ENCODE results near the gene IP6K3. TPM values are rescaled to one million over a fixed set of nuclear protein-coding genes. Genes with fewer than 3 reads are reported as not detected.

The IP6K3 gene
- polyA plus RNA-seq, 3 donors = not detected

GRCh38 chr6:33730611-33731010, 16.1 kb downstream of the IP6K3 start:
- Histone ChIP-seq H4K20me1 (ENCODE audit: insufficient read depth, low read length) (no peaks in the 10 kb centered on the region), H2AFZ (ENCODE audit: insufficient read depth, low read depth, low read length, poor library complexity, severe bottlenecking) (no peak overlapping the region), H3K4me2 (replicated peaks; ENCODE audit: extremely low read depth, low read length, poor library complexity, severe bottlenecking) (no peak overlapping the region), H3K36me3 (replicated peaks in 1 of 2; ENCODE audit: control insufficient read depth in 1 of 2, insufficient read depth in 2 of 2, low read length in 2 of 2) (no peaks in the 10 kb centered on the region), H3K4me3 (replicated peaks in 1 of 3; ENCODE audit: low read depth in 2 of 3, low read length in 3 of 3) (no peak overlapping the region), H3K4me1 (ENCODE audit: control insufficient read depth in 1 of 2, insufficient read depth in 2 of 2, low read length in 2 of 2) (no peaks in the 10 kb centered on the region), H3K27me3 (ENCODE audit: control insufficient read depth in 2 of 2, insufficient read depth in 2 of 2, low read length in 2 of 2) (no peaks in the 10 kb centered on the region), H3K79me2 (ENCODE audit: insufficient read depth, low read length) (no peaks in the 10 kb centered on the region), H3K9ac (ENCODE audit: insufficient read depth, low read length, poor library complexity, severe bottlenecking) (no peak overlapping the region), H3K9me3 (replicated peaks in 1 of 2; ENCODE audit: control insufficient read depth in 1 of 2, insufficient read depth in 1 of 2, low read length in 2 of 2) (no peaks in the 10 kb centered on the region), H3K27ac (ENCODE audit: low read depth in 1 of 2, low read length in 2 of 2) (no peak overlapping the region)
- intact Hi-C loops (cut with micrococcal nuclease) = no loop called here
- Mint-ChIP-seq H3K4me3 (no peak overlapping the region), H3K4me1 (no peaks in the 10 kb centered on the region), H3K36me3 (no peaks in the 10 kb centered on the region), H3K27ac (no peak overlapping the region), H3K9me3 (no peaks in the 10 kb centered on the region), H3K27me3 (ENCODE audit: low read depth in 3 of 3) (peaks cover 3 to 5% (median 3%) of the 10 kb centered on the region in 3 donors)
- no peak for TF ChIP-seq CTCF (IDR thresholded peaks at IDR 0.05)
- WGBS (ENCODE audit: insufficient coverage) = 94% methylated on average over 10 of the region's 10 CpGs
- DNase-seq = no peak

- no peaks in the 10 kb centered on the region for H3K9me3 ChIP-seq (replicated peaks in 1 of 2; ENCODE audit: control insufficient read depth in 1 of 2, insufficient read depth in 1 of 2, low read length in 2 of 2)
- no peak overlapping the region for H3K4me3 ChIP-seq (replicated peaks in 1 of 3; ENCODE audit: low read depth in 2 of 3, low read length in 3 of 3)
- no peak for TF ChIP-seq CTCF (IDR thresholded peaks at IDR 0.05)
- intact Hi-C loops (cut with micrococcal nuclease) = no loop called here
- H3K27ac Mint-ChIP-seq = no peak overlapping the region
- H3K36me3 ChIP-seq (replicated peaks in 1 of 2; ENCODE audit: control insufficient read depth in 1 of 2, insufficient read depth in 2 of 2, low read length in 2 of 2) = no peaks in the 10 kb centered on the region
- no peaks in the 10 kb centered on the region for H3K9me3 Mint-ChIP-seq
- peaks cover 5 to 11% (median 6%) of the 10 kb centered on the region in 3 donors for H3K27me3 Mint-ChIP-seq (ENCODE audit: low read depth in 3 of 3)
- no peak overlapping the region for H3K4me2 ChIP-seq (replicated peaks; ENCODE audit: extremely low read depth, low read length, poor library complexity, severe bottlenecking)
- no peak overlapping the region for H3K27ac ChIP-seq (ENCODE audit: low read depth in 1 of 2, low read length in 2 of 2)
- WGBS (ENCODE audit: insufficient coverage) = 100% methylated on average over 2 of the region's 6 CpGs
- H3K9ac ChIP-seq (ENCODE audit: insufficient read depth, low read length, poor library complexity, severe bottlenecking) = no peak overlapping the region
- no peaks in the 10 kb centered on the region for H3K4me1 Mint-ChIP-seq
- H3K4me3 Mint-ChIP-seq = no peak overlapping the region
- no peaks in the 10 kb centered on the region for H3K79me2 ChIP-seq (ENCODE audit: insufficient read depth, low read length)
- DNase-seq = no peak
- no peaks in the 10 kb centered on the region for H4K20me1 ChIP-seq (ENCODE audit: insufficient read depth, low read length)
- H3K27me3 ChIP-seq (ENCODE audit: control insufficient read depth in 2 of 2, insufficient read depth in 2 of 2, low read length in 2 of 2) = no peaks in the 10 kb centered on the region
- no peak overlapping the region for H2AFZ ChIP-seq (ENCODE audit: insufficient read depth, low read depth, low read length, poor library complexity, severe bottlenecking)
- no peaks in the 10 kb centered on the region for H3K36me3 Mint-ChIP-seq
- H3K4me1 ChIP-seq (ENCODE audit: control insufficient read depth in 1 of 2, insufficient read depth in 2 of 2, low read length in 2 of 2) = no peaks in the 10 kb centered on the region
Observed at GRCh38 chr6:33729059-33729458, 17.6 kb downstream of the IP6K3 start.

Measured in CD14-positive monocyte (primary cell).